Caco-2 (cell line): ENCODE measurements around the gene NFATC2. TPM values are rescaled to one million over a fixed set of nuclear protein-coding genes. Genes with fewer than 3 reads are reported as not detected.

Experiments
- BruUV-seq: library from RNA; stranded (reverse); fragments of 400-500 nt; replicated peaks from 2 replicates; lab custom pipeline; 2021; lab: Mats Ljungman, UMichigan
- CTCF ChIA-PET: fragments of 300-600 bp; sonication (Branson Sonifier 250); formaldehyde crosslinking; loops from one replicate; lab custom pipeline; 2022; ENCODE audit warnings: antibody characterized with exemption; lab: Charles Lee
- POLR2A ChIA-PET: fragments of 300-600 bp; sonication (Branson Sonifier 250); formaldehyde crosslinking; loops from one replicate; lab custom pipeline; 2022; ENCODE audit warnings: antibody characterized with exemption; lab: Charles Lee
- DNase-seq, 2 experiments: peaks; one replicate each; pipeline versions ENCODE4 v3.0.0 to v3.0.0-alpha.2; 2020 to 2022
- H3K27me3 ChIP-seq: replicated peaks from 2 replicates; pipeline ENCODE4 v1.6.0; 2011; ENCODE audit warnings: low read length; ENCODE audit not compliant: control insufficient read depth, insufficient read depth
- H3K36me3 ChIP-seq: 2 replicates; pipeline ENCODE4 v1.5.1; 2011; ENCODE audit warnings: low read length; ENCODE audit not compliant: control insufficient read depth, insufficient read depth
- H3K4me1 ChIP-seq: fragments of 250-450 bp; sonication (Bioruptor Pico); 2 replicates; pipeline ENCODE4 v1.5.1; 2020; ENCODE audit warnings: mild to moderate bottlenecking
- H3K4me3 ChIP-seq: 2 replicates; pipeline ENCODE4 v1.5.1; 2011; ENCODE audit warnings: low read depth, mild to moderate bottlenecking, control low read depth, low read length
- H3K9me3 ChIP-seq: fragments of 250-450 bp; sonication (Bioruptor Pico); 2 replicates; pipeline ENCODE4 v1.5.1; 2020; ENCODE audit warnings: mild to moderate bottlenecking, moderate library complexity
- H3K27ac Mint-ChIP-seq: one replicate; pipeline ENCODE4 v1.8.0; 2022; ENCODE audit warnings: mixed read lengths; ENCODE audit not compliant: unreplicated experiment
- H3K27me3 Mint-ChIP-seq: one replicate; pipeline ENCODE4 v1.8.0; 2022; ENCODE audit warnings: mixed read lengths; ENCODE audit not compliant: insufficient read depth, unreplicated experiment
- H3K36me3 Mint-ChIP-seq: one replicate; pipeline ENCODE4 v1.8.0; 2022; ENCODE audit warnings: mild to moderate bottlenecking, mixed read lengths; ENCODE audit not compliant: insufficient read depth, unreplicated experiment
- H3K4me1 Mint-ChIP-seq: one replicate; pipeline ENCODE4 v1.8.0; 2022; ENCODE audit warnings: low read depth, mixed read lengths; ENCODE audit not compliant: unreplicated experiment
- H3K4me3 Mint-ChIP-seq: one replicate; pipeline ENCODE4 v1.8.0; 2022; ENCODE audit warnings: mild to moderate bottlenecking, moderate library complexity, mixed read lengths; ENCODE audit not compliant: unreplicated experiment
- H3K9me3 Mint-ChIP-seq: one replicate; pipeline ENCODE4 v1.8.0; 2022; ENCODE audit warnings: mixed read lengths; ENCODE audit not compliant: unreplicated experiment
- intact Hi-C: fragments of 100-400 bp; cut with micrococcal nuclease; formaldehyde crosslinking; loops from one replicate; pipeline ENCODE4 v1.10.0; 2022; ENCODE audit not compliant: unreplicated experiment
- total RNA-seq: library from RNA; stranded (reverse); gene quantifications from 2 replicates; pipeline ENCODE4 v1.2.3, GENCODE V29; 2022
- TF ChIP-seq, protein P1 (sequence below), 2 experiments: fragments of 200-600 bp in 1 of 2; IDR thresholded peaks; 1 replicate in 1 of 2; 2 replicates in 1 of 2; pipeline versions ENCODE4 v1.5.1 to v1.8.0; 2011 to 2022; ENCODE audit warnings: antibody characterized with exemption in 1 of 2, control low read depth in 1 of 2, inconsistent platforms in 1 of 2, low read depth in 1 of 2, low read length in 1 of 2, mild to moderate bottlenecking in 1 of 2, moderate library complexity in 1 of 2; ENCODE audit not compliant: insufficient read depth in 1 of 2, severe bottlenecking in 1 of 2, unreplicated experiment in 1 of 2

Gene NFATC2
- total RNA-seq, 1 experiment from 2014 or later: 20.8 TPM

DNA sequence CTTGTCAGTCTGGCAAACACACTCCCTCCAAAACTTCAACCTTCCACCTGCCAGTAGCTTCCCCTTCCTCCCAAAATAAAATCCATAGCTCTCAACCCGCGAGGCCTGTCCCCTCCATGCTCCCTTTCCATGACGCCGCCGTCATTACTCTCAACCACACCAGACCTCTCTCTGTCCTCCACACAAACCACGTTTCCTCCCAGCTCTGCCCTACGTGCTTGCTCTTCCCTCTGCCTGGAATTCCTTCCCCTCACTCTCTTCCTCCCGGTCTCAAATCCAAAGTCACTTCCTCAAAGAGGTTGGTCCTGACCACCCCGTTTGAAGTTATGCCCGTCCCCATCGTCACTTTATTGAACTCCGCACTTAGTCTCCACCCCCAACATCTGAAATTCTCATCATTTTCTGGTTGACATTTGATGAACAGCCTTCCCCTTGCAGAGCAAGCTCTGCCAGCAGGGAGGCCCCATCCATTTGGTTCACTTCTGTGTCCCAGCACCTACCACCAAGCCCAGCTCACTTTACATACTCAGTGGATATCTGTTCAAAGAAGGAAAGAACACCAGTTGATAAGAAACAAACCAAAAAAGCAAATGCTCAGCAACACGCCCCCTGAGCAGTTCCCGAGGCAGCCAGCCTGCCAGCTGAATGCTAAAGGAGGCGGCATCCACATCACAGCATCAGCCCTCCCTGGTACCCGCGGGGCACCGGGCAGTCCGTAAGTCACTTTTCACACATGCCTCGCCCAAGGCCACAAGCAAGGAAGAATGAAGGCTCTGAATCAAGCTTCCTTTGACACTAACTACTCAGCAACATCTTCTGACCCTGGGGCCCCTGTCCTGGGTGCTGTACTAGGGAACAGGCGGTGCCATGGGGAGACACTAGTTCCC lies 125.0 kb downstream of the NFATC2 start:
- no peaks in the 10 kb centered on the region for H3K36me3 Mint-ChIP-seq

DNA sequence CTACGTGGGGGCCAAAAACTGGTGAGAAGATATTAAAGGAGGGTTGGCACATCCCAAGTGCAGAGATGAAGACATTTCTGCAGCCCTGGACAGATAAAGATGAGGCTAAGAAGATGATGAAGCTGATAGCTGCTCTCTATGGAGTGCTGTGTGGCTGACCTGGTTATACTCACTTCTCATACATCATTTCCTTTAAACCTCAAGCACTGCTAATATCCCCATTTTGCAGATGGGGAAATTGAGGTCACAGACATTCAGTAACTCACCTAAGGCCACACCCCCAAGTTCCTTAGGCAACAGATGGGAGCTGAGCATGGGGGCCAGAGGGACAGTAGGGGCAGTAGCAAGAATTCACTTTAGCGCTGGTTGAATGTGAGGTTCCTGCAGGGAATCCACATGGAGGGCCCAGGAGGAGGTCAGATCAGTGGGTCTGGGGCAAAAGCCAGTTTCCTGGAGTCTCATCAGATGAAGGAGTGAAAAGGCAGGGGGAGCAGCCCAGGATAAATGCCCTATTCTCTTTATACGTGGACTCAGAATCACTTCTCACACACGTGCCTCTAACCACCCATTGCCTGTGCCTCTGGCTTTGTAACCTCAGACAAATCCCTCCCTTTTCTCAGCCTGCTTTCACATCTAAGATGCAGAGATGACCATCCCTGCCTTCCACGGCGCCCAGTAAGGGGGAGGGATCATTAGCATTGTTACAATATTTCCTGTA lies 125.8 kb downstream of the NFATC2 start:
- intact Hi-C loops: no loop called here
- H3K9me3 Mint-ChIP-seq: no peaks in the 10 kb centered on the region
- Histone ChIP-seq H3K9me3 (no peaks in the 10 kb centered on the region), H3K4me1 (no peaks in the 10 kb centered on the region), H3K27me3 (no peaks in the 10 kb centered on the region), H3K4me3 (no peak overlapping the region), H3K36me3 (no peaks in the 10 kb centered on the region; the same call in 1 of the 2 replicates)
- no peak for DNase-seq
- POLR2A ChIA-PET: no interaction called here
- H3K4me3 Mint-ChIP-seq: no peak overlapping the region
- CTCF ChIA-PET: interaction anchor here (0.6 kb wide), 2 partner anchors 178 to 897 kb away, joined by 3 to 4 read pairs; no protein-coding TSS in a partner anchor
- H3K27ac Mint-ChIP-seq: no peak overlapping the region
- no TSS peak for BruUV-seq
- no peaks in the 10 kb centered on the region for H3K4me1 Mint-ChIP-seq
- H3K27me3 Mint-ChIP-seq: no peaks in the 10 kb centered on the region
- no peaks in the 10 kb centered on the region for H3K36me3 Mint-ChIP-seq
- TF ChIP-seq, protein P1, sequence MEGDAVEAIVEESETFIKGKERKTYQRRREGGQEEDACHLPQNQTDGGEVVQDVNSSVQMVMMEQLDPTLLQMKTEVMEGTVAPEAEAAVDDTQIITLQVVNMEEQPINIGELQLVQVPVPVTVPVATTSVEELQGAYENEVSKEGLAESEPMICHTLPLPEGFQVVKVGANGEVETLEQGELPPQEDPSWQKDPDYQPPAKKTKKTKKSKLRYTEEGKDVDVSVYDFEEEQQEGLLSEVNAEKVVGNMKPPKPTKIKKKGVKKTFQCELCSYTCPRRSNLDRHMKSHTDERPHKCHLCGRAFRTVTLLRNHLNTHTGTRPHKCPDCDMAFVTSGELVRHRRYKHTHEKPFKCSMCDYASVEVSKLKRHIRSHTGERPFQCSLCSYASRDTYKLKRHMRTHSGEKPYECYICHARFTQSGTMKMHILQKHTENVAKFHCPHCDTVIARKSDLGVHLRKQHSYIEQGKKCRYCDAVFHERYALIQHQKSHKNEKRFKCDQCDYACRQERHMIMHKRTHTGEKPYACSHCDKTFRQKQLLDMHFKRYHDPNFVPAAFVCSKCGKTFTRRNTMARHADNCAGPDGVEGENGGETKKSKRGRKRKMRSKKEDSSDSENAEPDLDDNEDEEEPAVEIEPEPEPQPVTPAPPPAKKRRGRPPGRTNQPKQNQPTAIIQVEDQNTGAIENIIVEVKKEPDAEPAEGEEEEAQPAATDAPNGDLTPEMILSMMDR (IDR thresholded peaks at IDR 0.05; ENCODE audit: insufficient read depth in 1 of 2, low read depth in 1 of 2, low read length in 1 of 2, severe bottlenecking in 1 of 2, unreplicated experiment in 1 of 2): no peak

More for the DNA sequence above, 125.0 kb downstream of the NFATC2 start:
- H3K4me1 Mint-ChIP-seq: no peaks in the 10 kb centered on the region
- Histone ChIP-seq H3K4me3 (no peak overlapping the region), H3K9me3 (no peaks in the 10 kb centered on the region), H3K4me1 (no peaks in the 10 kb centered on the region), H3K36me3 (no peaks in the 10 kb centered on the region; the same call in 1 of the 2 replicates), H3K27me3 (no peaks in the 10 kb centered on the region)
- no TSS peak for BruUV-seq
- no peak overlapping the region for H3K4me3 Mint-ChIP-seq
- ChIA-PET POLR2A (no interaction called here), CTCF (interaction anchor here (0.6 kb wide), 1 partner anchor 177 kb away, joined by 4 read pairs; no protein-coding TSS in a partner anchor)
- TF ChIP-seq, protein P1 (IDR thresholded peaks at IDR 0.05; ENCODE audit: insufficient read depth in 1 of 2, low read depth in 1 of 2, low read length in 1 of 2, severe bottlenecking in 1 of 2, unreplicated experiment in 1 of 2): no peak
- no peak overlapping the region for H3K27ac Mint-ChIP-seq
- no peaks in the 10 kb centered on the region for H3K27me3 Mint-ChIP-seq
- H3K9me3 Mint-ChIP-seq: no peaks in the 10 kb centered on the region
- no peak for DNase-seq
- intact Hi-C loops: no loop called here

DNA sequence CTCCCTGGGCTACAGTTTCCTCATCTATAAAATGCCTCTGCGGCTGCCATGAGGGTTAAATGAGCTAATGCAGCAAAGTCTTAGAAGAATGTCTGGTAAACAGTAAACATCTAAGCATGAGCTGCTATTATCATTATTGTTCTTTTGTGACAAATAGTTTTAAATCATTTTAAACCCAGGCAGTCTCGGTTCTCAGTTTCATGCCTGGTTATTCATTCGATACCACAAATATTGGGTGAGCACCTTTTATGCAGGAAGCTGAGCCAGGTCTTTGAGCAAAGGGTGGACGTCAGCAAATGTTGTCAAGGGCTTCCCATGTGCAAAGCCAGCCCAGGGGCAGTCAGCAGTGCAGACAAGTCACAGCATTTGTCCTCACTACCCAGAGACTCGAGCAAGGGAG lies 128.7 kb downstream of the NFATC2 start:
- Histone ChIP-seq H3K27me3 (no peaks in the 10 kb centered on the region), H3K4me1 (no peaks in the 10 kb centered on the region), H3K36me3 (peaks cover 5% of the 10 kb centered on the region; the same call in 1 of the 2 replicates), H3K9me3 (no peaks in the 10 kb centered on the region), H3K4me3 (no peak overlapping the region)
- POLR2A ChIA-PET: no interaction called here
- TF ChIP-seq, protein P1 (IDR thresholded peaks at IDR 0.05; ENCODE audit: insufficient read depth in 1 of 2, low read depth in 1 of 2, low read length in 1 of 2, severe bottlenecking in 1 of 2, unreplicated experiment in 1 of 2): no peak
- Mint-ChIP-seq H3K4me3 (no peak overlapping the region), H3K9me3 (no peaks in the 10 kb centered on the region), H3K27ac (no peak overlapping the region), H3K27me3 (no peaks in the 10 kb centered on the region), H3K36me3 (peaks cover 7% of the 10 kb centered on the region), H3K4me1 (no peaks in the 10 kb centered on the region)
- CTCF ChIA-PET: no interaction called here
- BruUV-seq: no TSS peak
- intact Hi-C loops: no loop called here
- DNase-seq: no peak
